T-helper 2 cell treated with Interferon-gamma antibody and Interleukin-4, amounts not matched to agents 5 μg/mL and 100 μg/mL, for 36 hours (primary cell): ENCODE measurements around the gene WHRN.

Source experiments
- DNase-seq: peaks from one replicate; pipeline ENCODE4 v3.0.0; 2021; ENCODE audit warnings: low spot score
- H3K27ac Mint-ChIP-seq: one replicate; pipeline ENCODE4 v1.8.0; 2021; ENCODE audit warnings: mild to moderate bottlenecking, mixed read lengths
- H3K27me3 Mint-ChIP-seq: one replicate; pipeline ENCODE4 v1.8.0; 2021; ENCODE audit warnings: low read depth, mixed read lengths
- H3K36me3 Mint-ChIP-seq: one replicate; pipeline ENCODE4 v1.8.0; 2021; ENCODE audit warnings: low read depth, mixed read lengths
- H3K4me1 Mint-ChIP-seq: one replicate; pipeline ENCODE4 v1.8.0; 2021; ENCODE audit warnings: low read depth, mixed read lengths
- H3K4me3 Mint-ChIP-seq: one replicate; pipeline ENCODE4 v1.8.0; 2022; ENCODE audit warnings: mild to moderate bottlenecking, moderate library complexity, mixed read lengths
- H3K9me3 Mint-ChIP-seq: one replicate; pipeline ENCODE4 v1.8.0; 2021; ENCODE audit warnings: mixed read lengths

The WHRN gene

DNA sequence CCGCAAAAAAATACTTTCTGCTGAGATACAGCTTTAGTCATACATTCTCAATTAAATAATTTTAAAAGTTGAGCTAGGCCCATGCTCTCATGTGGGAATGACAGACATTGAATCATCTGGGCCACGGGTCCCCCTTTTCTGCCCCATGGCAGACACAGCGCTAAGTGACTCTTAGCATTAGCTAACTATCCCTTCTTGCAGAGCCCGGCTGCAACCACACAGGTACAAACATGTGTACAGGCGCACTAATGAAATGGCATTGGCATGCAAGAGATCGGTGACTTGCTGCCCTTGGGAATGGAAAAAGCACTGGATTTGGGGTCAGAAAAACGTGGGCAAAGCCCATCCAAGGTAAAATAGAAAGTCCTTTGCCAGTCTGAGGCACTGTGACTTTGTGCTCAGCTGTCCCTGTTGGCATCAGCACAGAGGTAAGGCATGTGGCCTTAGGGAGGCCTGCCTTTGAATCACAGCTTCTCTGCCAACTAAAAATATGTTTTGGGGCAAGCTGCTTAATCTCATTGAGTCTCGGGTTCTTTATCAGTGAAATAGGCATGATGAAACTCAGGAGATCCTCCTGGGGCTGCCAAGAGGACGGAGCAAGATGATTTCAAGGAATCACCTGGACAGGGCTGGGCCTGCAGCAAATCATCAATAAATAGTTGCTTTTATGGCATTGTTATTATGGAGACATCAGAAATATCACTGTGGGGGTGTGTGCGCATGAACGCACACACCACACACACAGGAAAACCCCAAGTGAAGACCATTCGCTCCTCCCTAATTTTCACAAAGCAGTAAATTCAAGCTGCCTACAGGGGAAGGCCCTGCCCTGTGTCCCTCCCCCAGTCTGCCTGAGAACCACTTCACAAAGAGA lies 54.2 kb downstream of the WHRN start:
- Mint-ChIP-seq H3K9me3 (peaks cover 7% of the 10 kb centered on the region), H3K27ac (no peak overlapping the region), H3K36me3 (no peaks in the 10 kb centered on the region), H3K27me3 (peaks cover 19% of the 10 kb centered on the region), H3K4me3 (no peak overlapping the region), H3K4me1 (peaks cover 10% of the 10 kb centered on the region)
- no peak for DNase-seq

DNA sequence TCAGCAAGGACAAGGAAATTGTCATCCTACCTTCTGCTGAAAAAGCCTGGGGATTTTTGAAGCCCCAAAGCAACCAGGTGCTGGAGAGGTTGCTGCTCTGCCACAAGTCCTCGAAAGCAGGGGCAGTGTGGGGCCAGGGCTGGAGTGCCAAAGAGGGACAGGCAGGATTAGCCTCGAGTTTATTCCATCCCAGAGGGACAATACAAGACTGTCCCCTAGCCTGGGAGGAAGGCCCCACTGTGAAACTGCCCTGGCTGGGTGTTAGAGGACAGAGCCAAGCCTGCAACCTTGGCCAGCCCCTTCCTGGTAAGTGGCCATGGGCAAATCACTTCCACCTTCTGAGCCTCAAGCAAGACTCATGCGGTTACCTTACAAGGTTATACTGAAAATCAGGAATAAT lies 55.1 kb downstream of the WHRN start:
- H3K9me3 Mint-ChIP-seq, result peaks cover 7% of the 10 kb centered on the region
- H3K27me3 Mint-ChIP-seq, result peaks cover 16% of the 10 kb centered on the region
- no peak overlapping the region for H3K27ac Mint-ChIP-seq
- no peak for DNase-seq
- peaks cover 10% of the 10 kb centered on the region for H3K4me1 Mint-ChIP-seq
- H3K4me3 Mint-ChIP-seq, result no peak overlapping the region
- no peaks in the 10 kb centered on the region for H3K36me3 Mint-ChIP-seq

DNA sequence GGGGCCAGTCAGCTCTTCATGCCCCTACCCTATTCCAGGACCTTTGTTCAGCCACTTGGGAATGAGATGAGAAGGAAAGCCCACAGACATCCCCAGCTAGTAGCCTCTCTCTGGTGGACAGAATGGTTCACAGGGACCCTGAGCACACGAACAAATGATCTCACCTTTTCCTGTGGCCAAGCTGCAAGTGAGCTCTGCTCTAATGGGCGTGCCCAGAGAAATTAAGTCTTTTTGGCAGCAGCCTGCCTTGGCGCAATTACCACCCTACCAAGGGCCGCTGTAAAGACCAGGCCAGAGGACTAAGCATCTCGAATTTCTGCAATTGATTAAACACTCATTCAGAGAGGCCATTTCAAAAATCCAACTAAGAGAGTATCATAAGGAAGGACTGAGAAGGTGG lies 56.0 kb downstream of the WHRN start:
- Mint-ChIP-seq H3K36me3 (no peaks in the 10 kb centered on the region), H3K4me1 (peaks cover 10% of the 10 kb centered on the region), H3K27ac (no peak overlapping the region), H3K4me3 (no peak overlapping the region), H3K27me3 (peaks cover 6% of the 10 kb centered on the region), H3K9me3 (peaks cover 7% of the 10 kb centered on the region)
- DNase-seq, result no peak

DNA sequence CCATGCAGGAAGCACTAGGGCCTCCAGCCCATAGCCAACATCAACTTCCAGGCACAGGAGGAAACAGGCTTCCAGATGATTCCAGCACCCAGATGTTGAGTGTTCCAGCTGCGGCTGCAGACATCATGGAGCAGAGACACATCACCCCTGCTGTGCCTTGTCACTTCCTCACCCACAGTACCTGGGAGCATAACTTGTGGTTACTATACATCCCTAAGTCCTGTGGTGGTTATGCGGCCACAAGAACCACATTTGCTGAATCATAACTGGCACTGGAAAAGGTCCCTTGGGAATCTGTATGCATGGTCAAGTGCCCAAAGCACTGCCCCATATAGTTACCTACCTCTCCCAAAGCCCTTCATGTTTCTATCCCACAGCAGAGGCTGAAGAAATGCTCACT lies 56.6 kb downstream of the WHRN start:
- H3K4me1 Mint-ChIP-seq, result peaks cover 10% of the 10 kb centered on the region
- DNase-seq, result no peak
- H3K27ac Mint-ChIP-seq, result no peak overlapping the region

DNA sequence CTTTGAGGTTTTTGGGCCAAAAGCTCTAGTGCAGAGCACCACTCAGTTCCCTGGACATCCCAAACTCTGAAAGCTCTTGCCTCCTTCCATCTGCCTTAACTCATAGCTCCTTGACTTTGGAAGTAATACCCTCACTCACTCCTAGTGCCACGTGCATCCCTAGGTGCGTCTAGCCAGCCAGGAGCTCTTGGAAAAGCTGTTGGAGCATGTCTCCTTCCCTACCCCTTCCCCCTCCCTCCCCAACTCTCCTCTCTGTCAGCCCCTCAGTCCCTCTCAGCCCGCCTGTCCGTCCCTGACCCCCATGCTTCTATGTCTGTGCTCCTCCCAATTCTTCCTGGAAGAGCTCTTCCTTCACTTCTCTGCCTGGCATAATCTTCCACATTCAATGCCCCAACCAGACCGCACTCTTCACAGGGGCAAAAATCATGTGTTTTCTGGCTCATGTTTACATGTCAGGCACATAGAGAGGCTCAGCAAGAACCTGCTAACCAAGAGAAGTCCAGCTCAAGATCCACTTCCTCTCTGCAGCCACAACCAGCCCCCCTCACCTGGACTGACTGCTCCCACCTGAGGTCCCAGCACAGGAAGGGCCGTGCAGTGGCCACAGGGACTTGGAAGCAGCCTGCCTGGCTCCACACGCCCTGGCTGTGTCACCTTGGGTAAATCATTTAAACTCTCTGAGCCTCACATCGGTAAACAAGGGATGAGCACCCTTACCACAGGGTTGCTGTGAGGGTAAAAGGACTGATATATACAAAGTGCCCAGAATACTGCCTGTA lies 58.4 kb downstream of the WHRN start:
- Mint-ChIP-seq H3K36me3 (no peaks in the 10 kb centered on the region), H3K27ac (no peak overlapping the region), H3K9me3 (no peaks in the 10 kb centered on the region), H3K27me3 (peaks cover 2% of the 10 kb centered on the region), H3K4me1 (no peaks in the 10 kb centered on the region), H3K4me3 (no peak overlapping the region)
- no peak for DNase-seq

More for the DNA sequence above, 56.6 kb downstream of the WHRN start:
- H3K27me3 Mint-ChIP-seq, result peaks cover 2% of the 10 kb centered on the region
- no peak overlapping the region for H3K4me3 Mint-ChIP-seq
- peaks cover 2% of the 10 kb centered on the region for H3K9me3 Mint-ChIP-seq
- no peaks in the 10 kb centered on the region for H3K36me3 Mint-ChIP-seq

DNA sequence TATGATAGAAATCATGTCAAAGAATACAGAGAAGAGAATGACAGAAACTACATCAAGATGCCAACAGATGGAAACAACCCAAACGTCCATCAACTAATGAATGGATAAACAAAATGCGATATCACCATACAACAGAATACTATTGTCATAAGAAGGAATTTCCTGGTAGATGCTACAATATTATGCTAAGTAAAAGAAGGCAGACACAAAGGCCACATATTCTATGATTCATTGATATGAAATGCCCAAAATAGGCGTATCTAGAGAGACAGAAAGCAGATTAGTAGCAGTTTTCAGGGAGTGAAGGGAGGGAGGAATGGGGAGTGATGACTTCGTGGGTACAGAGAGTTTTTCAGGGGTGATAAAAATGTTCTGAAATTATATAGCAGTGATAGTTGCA lies 59.2 kb downstream of the WHRN start:
- no peak overlapping the region for H3K27ac Mint-ChIP-seq
- no peaks in the 10 kb centered on the region for H3K4me1 Mint-ChIP-seq
- DNase-seq, result no peak
- no peaks in the 10 kb centered on the region for H3K9me3 Mint-ChIP-seq
- H3K4me3 Mint-ChIP-seq, result no peak overlapping the region
- no peaks in the 10 kb centered on the region for H3K36me3 Mint-ChIP-seq
- H3K27me3 Mint-ChIP-seq, result peaks cover 2% of the 10 kb centered on the region

DNA sequence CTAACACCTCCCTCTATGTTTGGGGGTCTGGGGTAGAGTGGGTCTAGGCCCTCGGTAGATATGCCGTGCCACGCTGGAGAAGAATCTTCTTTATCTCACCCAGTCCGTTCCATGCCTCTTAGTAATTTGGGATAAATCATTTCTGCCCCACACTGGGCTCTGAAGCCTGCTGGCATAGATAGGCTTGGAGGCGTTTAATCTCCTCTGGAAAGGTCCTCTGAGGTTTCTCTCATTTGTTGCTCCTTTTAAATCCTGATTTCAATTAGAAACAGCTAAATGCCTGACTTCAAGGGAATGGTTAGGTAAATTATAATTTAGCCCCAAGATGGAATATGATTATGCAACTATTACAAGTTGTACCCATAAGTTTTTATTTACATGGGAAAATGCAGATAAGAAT lies 59.7 kb downstream of the WHRN start:
- Mint-ChIP-seq H3K36me3 (no peaks in the 10 kb centered on the region), H3K27ac (no peak overlapping the region)

DNA sequence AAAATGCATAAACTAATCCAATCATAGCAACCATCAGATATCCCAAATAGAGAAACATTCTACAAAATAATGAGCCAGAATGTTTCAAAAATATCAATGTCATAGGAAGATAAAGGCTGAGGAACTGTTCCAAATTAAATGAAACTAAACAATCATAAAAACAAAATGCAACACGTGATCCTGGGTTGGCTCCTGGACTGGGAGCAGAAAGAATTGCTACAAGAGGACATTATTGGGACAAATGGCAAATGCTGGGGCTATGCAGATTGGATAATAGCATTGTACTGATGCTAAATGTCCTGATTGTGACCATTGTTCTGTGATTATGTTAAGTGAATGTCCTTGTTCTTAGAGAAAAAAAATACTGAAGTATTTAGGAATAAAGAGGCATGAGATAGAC lies 63.3 kb downstream of the WHRN start:
- H3K36me3 Mint-ChIP-seq, result no peaks in the 10 kb centered on the region
- no peak overlapping the region for H3K27ac Mint-ChIP-seq
- no peaks in the 10 kb centered on the region for H3K4me1 Mint-ChIP-seq

More for the DNA sequence above, 59.7 kb downstream of the WHRN start:
- no peak overlapping the region for H3K4me3 Mint-ChIP-seq
- H3K9me3 Mint-ChIP-seq, result no peaks in the 10 kb centered on the region
- H3K27me3 Mint-ChIP-seq, result peaks cover 2% of the 10 kb centered on the region
- DNase-seq, result no peak
- H3K4me1 Mint-ChIP-seq, result no peaks in the 10 kb centered on the region

DNA sequence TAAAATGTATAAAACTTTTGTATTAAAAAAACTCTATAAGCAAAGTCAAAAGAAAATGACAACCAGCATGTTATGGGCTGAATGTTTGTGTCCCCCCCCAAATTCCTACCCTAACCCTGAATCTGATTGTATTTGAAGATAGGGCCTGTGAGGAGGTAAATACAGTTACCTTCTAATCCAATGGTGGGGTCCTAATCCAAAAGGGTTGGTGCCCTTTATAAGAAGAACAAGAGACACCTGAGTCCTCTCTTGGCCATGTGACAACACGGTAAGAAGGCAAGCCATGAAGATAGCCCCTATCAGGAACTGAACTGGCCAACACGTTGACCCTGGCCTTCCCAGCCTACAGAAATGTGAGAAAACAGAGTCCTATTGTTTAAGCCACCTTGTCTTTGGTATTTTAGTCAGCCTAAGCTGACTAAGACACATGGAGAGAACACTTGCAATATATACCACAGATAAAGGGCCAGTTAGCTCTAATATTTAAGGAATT lies 67.8 kb downstream of the WHRN start:
- Mint-ChIP-seq H3K9me3 (no peaks in the 10 kb centered on the region), H3K27ac (no peak overlapping the region), H3K4me3 (no peak overlapping the region), H3K4me1 (peaks cover 6% of the 10 kb centered on the region), H3K27me3 (peaks cover under 1% of the 10 kb centered on the region), H3K36me3 (no peaks in the 10 kb centered on the region)
- DNase-seq, result no peak

More for the DNA sequence above, 63.3 kb downstream of the WHRN start:
- H3K9me3 Mint-ChIP-seq, result no peaks in the 10 kb centered on the region
- no peak overlapping the region for H3K4me3 Mint-ChIP-seq
- DNase-seq, result no peak
- H3K27me3 Mint-ChIP-seq, result peaks cover 2% of the 10 kb centered on the region

DNA sequence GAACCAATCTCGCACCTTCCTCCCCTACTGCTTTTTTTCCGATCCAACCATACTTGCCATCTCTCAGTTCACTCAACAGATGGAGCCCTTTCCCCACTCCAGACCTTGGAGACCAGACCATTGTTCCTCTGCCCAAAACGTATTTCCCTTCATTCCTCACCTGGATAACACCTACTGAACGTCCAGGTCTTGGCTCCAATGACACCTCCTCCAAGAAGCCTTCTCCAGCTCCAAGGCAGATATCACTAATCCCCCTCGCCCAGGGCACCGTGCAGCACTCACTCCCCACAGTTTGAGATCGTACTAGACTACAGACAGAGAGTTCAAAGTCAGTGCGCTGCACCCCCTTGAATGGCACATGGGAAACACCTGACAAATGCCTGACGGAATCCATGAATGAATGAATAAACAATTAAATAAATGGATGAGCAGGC lies 70.4 kb downstream of the WHRN start:
- H3K27me3 Mint-ChIP-seq, result peaks cover 3% of the 10 kb centered on the region
- peaks cover 6% of the 10 kb centered on the region for H3K4me1 Mint-ChIP-seq
- no peaks in the 10 kb centered on the region for H3K36me3 Mint-ChIP-seq
- no peaks in the 10 kb centered on the region for H3K9me3 Mint-ChIP-seq
- no peak for DNase-seq
- no peak overlapping the region for H3K27ac Mint-ChIP-seq
- no peak overlapping the region for H3K4me3 Mint-ChIP-seq

DNA sequence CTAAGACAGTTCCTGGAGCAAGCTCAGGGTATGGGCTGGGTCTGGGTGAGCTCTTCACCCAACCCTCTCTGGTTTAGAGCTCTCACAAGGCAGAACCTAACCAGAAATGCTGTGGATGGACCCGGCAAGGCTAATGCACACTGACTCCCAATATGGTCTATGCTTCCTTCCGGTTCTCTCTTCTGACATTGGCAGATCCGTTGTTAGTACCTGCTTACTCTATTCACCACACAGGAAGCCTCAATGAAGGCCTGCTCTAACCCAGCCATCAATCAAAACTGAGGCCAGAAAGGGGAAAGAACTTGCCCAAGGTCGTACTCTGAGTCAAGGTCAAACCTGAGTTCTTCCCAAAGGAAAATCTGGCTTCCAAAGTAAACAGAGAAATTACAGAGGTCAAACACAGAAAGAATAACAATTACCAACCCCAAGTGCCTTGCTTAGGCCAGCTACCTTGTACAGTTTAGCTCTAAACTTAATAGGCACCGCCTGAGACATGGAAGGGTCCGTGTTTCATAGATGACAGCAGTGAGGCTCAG lies 71.5 kb downstream of the WHRN start:
- no peak overlapping the region for H3K4me3 Mint-ChIP-seq
- peaks cover 3% of the 10 kb centered on the region for H3K27me3 Mint-ChIP-seq
- no peaks in the 10 kb centered on the region for H3K9me3 Mint-ChIP-seq
- peaks cover 6% of the 10 kb centered on the region for H3K4me1 Mint-ChIP-seq
- DNase-seq, result no peak
- H3K36me3 Mint-ChIP-seq, result no peaks in the 10 kb centered on the region
- no peak overlapping the region for H3K27ac Mint-ChIP-seq

DNA sequence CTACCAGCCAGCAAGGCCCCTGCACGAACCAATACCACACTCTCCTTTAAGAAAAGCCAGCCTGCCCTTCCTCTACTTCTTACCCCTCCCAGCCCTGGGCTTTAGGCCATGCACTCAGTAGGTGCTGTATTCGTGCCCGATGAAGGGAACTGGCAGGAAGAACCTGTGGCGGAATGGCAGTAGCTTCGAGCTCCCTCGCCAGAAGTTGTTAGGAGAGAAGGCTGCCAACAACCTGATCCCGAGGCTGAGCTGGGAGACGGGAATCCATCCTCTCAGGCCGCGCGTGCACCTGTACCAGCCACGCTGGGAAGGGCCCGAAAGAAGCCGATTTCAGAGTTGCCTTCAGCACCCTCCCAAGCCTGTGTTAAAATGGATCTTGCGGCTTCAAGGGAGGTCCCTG lies 72.2 kb downstream of the WHRN start:
- Mint-ChIP-seq H3K27me3 (peaks cover 3% of the 10 kb centered on the region), H3K27ac (no peak overlapping the region), H3K36me3 (no peaks in the 10 kb centered on the region), H3K4me1 (peaks cover 6% of the 10 kb centered on the region), H3K9me3 (no peaks in the 10 kb centered on the region), H3K4me3 (no peak overlapping the region)
- no peak for DNase-seq

DNA sequence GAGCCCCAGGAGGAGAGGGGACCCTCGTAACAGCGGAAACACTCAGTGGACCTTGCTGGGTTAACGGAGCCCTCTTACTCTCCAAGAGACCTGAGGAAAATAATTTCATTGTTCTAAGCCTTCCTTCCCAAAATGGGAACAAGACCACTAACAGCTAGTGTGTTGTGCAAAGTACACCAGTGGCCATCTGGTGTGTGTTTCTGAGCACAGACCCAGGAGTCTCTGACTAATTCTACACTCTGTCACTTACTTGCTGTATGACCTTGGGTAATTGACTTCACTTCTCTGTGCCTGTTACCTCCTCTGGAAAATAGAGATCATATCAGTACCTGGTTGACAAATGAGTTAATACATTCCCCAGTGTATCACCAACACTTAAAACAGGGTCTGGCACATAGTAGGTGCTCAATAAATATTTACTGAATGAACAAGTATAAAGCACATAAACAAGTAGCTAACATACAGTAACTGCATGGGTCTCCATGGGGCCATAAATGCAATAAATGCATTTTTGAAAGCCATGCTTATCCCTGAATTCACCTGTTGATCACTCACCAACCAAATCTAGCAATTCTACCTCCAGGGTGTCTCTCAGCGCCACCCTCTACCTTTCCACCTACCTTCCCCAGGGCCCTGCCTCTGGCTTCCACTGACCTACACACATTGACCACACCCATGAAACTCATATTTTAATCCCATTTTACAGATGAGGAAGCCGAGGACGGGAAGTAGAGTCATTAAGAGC lies 72.8 kb downstream of the WHRN start:
- no peaks in the 10 kb centered on the region for H3K9me3 Mint-ChIP-seq
- H3K4me3 Mint-ChIP-seq, result no peak overlapping the region
- no peak for DNase-seq
- peaks cover 6% of the 10 kb centered on the region for H3K4me1 Mint-ChIP-seq
- H3K36me3 Mint-ChIP-seq, result no peaks in the 10 kb centered on the region
- no peak overlapping the region for H3K27ac Mint-ChIP-seq
- H3K27me3 Mint-ChIP-seq, result peaks cover 3% of the 10 kb centered on the region
